ENCODE measurements around the gene SORCS1.

SORCS1 gene

DNA sequence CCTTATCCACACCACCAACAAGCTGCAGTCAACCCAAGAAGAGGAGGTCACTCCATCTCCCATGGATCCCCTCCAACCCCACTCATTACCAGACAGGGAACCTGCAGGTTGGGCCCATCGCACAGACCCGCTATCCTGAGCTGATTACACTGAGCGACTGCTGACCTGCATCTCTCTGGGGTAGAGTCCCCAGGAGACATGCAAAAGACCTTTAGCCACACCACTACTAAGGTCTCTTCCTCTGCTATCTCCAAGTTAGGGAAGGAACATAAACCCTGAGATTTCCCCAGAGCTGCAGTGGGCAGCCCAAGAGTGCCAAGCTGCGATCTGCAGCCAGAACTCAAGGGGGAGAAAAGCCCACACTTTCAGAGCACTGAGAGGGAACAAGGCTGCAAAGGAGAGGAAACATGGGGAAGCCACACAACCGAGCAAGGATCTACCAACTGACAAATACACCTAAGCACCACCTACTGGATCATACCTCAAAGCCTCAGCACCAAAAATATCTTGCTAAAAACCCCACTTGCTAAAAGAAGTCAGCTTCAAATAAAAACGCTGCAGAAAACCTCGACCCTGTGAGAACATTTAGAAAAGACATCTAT lies 298.2 kb downstream of the SORCS1 start:
- TF ChIP-seq, protein P1, sequence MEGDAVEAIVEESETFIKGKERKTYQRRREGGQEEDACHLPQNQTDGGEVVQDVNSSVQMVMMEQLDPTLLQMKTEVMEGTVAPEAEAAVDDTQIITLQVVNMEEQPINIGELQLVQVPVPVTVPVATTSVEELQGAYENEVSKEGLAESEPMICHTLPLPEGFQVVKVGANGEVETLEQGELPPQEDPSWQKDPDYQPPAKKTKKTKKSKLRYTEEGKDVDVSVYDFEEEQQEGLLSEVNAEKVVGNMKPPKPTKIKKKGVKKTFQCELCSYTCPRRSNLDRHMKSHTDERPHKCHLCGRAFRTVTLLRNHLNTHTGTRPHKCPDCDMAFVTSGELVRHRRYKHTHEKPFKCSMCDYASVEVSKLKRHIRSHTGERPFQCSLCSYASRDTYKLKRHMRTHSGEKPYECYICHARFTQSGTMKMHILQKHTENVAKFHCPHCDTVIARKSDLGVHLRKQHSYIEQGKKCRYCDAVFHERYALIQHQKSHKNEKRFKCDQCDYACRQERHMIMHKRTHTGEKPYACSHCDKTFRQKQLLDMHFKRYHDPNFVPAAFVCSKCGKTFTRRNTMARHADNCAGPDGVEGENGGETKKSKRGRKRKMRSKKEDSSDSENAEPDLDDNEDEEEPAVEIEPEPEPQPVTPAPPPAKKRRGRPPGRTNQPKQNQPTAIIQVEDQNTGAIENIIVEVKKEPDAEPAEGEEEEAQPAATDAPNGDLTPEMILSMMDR (IDR thresholded peaks at IDR 0.05; ENCODE audit: unreplicated experiment in 3 of 3), result no peak
- Mint-ChIP-seq H3K27me3 (ENCODE audit: low read depth) (no peaks in the 10 kb centered on the region), H3K4me1 (no peaks in the 10 kb centered on the region), H3K9me3 (peaks cover 31% of the 10 kb centered on the region), H3K27ac (no peak overlapping the region), H3K36me3 (ENCODE audit: low read depth) (no peaks in the 10 kb centered on the region), H3K4me3 (no peak overlapping the region)

DNA sequence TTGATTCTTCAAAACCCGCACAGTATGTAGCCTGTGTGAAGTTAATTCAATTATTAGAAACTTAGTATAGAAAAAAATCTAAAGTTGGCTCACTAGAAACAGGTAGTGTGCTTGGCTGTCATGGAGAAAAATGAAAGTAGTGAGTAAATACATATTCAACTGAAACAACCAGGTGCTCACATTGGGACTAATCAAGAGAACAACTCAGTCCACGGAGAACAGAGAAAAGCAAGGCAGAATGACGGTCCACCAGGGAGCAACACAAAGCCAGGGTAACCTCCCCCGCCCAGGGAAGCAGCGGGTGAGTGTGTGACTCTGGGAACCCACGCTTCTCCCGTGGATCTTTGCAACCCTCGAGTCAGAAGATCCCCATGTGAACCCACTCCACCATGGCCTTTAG lies 300.5 kb downstream of the SORCS1 start:
- Mint-ChIP-seq H3K9me3 (peaks cover 20% of the 10 kb centered on the region), H3K27me3 (ENCODE audit: low read depth) (peaks cover 4% of the 10 kb centered on the region), H3K4me3 (no peak overlapping the region), H3K27ac (no peak overlapping the region), H3K4me1 (no peaks in the 10 kb centered on the region), H3K36me3 (ENCODE audit: low read depth) (no peaks in the 10 kb centered on the region)
- TF ChIP-seq, protein P1 (IDR thresholded peaks at IDR 0.05; ENCODE audit: unreplicated experiment in 3 of 3), result no peak

DNA sequence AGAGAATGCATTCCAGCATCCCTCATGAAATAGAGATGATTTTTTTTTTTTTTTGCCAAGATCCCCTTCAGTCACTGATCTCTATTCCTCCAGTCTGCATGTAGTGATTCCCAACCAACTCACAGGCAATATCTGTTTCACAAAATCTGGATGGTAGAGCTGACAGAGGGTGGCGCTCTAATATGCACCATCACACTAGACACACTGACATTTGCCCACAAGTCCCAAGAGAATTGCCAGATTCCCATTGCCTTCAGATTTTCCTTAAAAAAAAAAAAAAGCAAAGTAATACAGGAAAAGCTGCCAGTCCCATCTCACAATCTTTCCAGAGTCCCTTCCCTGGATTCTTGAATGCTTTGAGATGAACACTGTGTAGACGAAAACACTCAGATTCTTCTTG lies 301.0 kb downstream of the SORCS1 start:
- H3K9me3 Mint-ChIP-seq, result peaks cover 16% of the 10 kb centered on the region
- TF ChIP-seq, protein P1 (IDR thresholded peaks at IDR 0.05; ENCODE audit: unreplicated experiment in 3 of 3), result no peak
- H3K27me3 Mint-ChIP-seq (ENCODE audit: low read depth), result peaks cover 4% of the 10 kb centered on the region
- no peaks in the 10 kb centered on the region for H3K4me1 Mint-ChIP-seq
- H3K27ac Mint-ChIP-seq, result no peak overlapping the region
- H3K4me3 Mint-ChIP-seq, result no peak overlapping the region
- H3K36me3 Mint-ChIP-seq (ENCODE audit: low read depth), result no peaks in the 10 kb centered on the region

DNA sequence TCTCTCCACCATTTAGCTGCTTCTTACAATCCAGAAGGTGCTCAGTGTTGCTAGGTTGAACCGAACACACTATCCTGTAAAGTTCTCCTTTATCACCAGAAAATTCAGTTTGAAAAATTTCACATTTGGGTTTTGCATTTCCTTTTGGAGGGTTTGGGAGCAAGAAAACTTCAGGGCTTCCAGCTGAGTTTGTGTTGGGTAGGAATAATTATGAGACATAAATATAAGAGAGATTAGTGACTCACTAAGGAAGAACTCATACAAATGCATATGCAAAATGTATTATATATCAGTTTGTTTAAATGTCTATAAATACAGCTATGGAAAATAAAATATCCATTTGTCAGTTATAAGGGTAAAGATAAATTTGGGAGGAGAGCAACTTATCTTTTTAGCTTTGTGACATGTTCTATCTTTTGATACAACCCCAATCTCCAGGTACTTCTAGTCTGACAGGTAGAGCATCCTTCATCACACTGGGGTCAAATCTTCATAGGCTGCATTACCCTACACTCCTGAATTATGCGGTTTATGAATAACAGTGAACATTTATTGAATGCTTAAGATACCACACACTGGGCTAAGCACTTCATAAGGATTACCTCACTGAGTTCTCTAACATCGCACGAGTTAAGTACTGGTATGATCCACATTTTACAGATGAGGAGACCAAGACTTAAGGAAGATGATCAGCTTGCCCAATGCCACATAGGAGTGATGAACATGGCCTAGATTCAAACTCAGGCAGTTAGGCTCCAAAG lies 304.4 kb downstream of the SORCS1 start:
- Mint-ChIP-seq H3K4me3 (no peak overlapping the region), H3K9me3 (peaks cover 7% of the 10 kb centered on the region), H3K36me3 (ENCODE audit: low read depth) (peaks cover 5% of the 10 kb centered on the region), H3K27me3 (ENCODE audit: low read depth) (peaks cover 4% of the 10 kb centered on the region), H3K27ac (no peak overlapping the region), H3K4me1 (no peaks in the 10 kb centered on the region)
- TF ChIP-seq, protein P1 (IDR thresholded peaks at IDR 0.05; ENCODE audit: unreplicated experiment in 3 of 3), result no peak

DNA sequence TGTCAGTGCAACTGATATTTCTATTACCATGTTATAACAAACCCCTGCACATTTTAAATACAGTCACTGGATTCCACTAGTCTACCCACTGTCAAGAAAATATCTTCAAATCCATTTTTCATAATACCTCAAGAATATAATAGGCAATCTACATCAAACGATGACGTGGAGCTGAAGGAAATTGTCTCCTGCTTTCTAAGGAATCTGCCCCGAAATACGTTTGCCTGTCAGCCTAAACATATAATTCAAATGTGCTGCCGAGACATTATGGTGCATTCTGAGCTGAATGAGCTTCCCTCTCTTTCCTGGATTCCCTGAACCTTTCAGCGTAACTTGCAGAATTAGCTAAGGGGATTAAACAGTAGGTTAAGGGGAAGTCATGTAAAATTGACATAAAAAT lies 306.8 kb downstream of the SORCS1 start:
- H3K27ac Mint-ChIP-seq, result no peak overlapping the region
- TF ChIP-seq, protein P1 (IDR thresholded peaks at IDR 0.05; ENCODE audit: unreplicated experiment in 3 of 3), result no peak
- H3K36me3 Mint-ChIP-seq (ENCODE audit: low read depth), result peaks cover 5% of the 10 kb centered on the region
- H3K4me3 Mint-ChIP-seq, result no peak overlapping the region
- H3K27me3 Mint-ChIP-seq (ENCODE audit: low read depth), result peaks cover 4% of the 10 kb centered on the region
- no peaks in the 10 kb centered on the region for H3K4me1 Mint-ChIP-seq
- peaks cover 23% of the 10 kb centered on the region for H3K9me3 Mint-ChIP-seq

DNA sequence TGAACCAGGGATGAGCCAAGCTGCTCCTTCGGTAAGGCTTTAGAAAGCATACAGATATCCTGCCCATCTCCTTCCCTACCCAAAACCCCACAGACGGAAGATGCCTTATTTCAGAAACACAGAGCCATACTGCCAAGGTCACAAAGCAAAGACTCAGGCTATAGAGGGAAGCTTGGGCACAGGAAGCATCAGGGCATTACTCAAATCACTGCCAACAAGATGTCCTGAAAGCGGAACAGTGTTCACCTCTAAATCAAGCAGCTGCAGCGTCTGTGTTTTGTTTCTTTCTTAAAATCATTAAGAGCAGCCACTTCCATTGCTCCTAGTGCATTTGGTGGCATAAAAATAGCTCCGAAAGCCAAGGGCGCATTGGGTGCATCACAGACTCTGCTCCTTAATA lies 307.3 kb downstream of the SORCS1 start:
- H3K36me3 Mint-ChIP-seq (ENCODE audit: low read depth), result peaks cover 5% of the 10 kb centered on the region
- H3K4me3 Mint-ChIP-seq, result no peak overlapping the region
- no peaks in the 10 kb centered on the region for H3K4me1 Mint-ChIP-seq
- H3K27ac Mint-ChIP-seq, result no peak overlapping the region
- peaks cover 4% of the 10 kb centered on the region for H3K27me3 Mint-ChIP-seq (ENCODE audit: low read depth)
- TF ChIP-seq, protein P1 (IDR thresholded peaks at IDR 0.05; ENCODE audit: unreplicated experiment in 3 of 3), result no peak
- peaks cover 26% of the 10 kb centered on the region for H3K9me3 Mint-ChIP-seq

All from nephron (organoid).